GOT3 (cell line): ENCODE results near the gene ARHGAP25.

Experiments
- DNase-seq: peaks from one replicate; lab custom pipeline; 2025; ENCODE audit warnings: mixed read lengths; lab: John Stamatoyannopoulos, UW

ARHGAP25 gene

DNA sequence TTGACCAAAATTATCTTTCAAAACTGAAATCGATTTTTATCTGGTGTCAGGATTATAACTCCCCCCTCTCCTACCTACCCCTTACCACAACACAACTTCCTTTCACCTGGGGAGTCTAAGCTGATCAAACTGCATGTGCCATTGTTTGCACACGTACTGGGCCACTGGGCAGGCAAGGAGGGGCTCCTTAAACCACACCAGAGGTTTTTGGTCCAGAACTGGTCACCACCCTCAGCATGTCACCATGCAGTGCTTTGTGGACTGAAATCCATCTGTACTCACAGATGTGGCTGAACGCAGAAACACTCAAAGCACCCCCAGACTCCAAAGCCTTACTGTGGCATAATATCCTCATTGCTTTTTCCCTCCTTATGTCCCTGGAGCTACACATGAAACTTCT, 13.9 kb upstream of the ARHGAP25 start:
- no peak for DNase-seq

DNA sequence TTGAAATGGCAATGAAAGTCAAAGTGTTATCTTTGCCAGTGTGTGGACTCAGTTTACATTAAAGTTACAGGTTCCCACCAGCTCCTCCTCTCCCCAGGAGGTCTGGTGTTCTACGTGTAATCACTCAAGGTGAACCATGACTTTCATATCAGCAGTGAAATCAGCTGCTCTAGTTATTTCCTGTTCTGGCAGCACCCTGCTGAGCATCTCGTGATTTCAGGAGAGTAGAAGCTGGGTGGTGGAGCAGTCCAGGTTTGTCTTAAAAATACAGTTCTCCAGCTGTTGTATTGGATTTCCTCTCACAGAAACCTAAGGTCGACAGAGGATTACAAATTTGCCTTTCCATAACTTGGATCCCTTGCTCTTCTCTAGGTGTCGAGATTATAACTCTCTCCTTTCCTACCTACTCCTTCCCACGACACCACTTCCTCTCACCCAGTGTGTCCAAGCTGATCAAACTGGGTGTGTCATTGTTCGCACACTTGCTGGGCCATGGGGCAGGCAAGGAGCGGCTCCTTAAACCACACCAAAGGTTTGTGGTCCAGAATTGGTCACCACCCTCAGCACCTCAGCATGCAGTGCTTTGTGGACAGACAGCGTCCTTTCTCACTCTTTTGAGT, 13.0 kb upstream of the ARHGAP25 start:
- DNase-seq: no peak

DNA sequence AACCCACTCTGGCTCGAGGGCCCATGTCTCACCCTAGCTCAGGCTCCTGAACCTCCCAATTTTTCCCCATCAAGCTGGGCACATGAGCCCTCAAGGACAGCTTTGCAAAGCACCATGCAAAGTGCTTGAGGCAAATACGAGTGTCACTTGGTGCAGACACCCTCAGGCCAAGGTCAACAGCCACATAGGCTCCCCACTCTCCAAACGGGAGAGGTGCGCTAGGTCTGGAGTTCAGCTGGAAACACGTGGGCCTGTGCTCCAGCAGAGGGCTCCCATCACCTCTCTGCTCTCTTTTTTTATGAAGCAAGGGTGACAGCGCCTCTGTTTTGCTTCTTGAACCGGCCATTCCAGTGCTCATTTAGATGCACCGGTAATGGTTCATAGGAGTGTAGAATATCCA, 11.9 kb upstream of the ARHGAP25 start:
- DNase-seq: no peak

DNA sequence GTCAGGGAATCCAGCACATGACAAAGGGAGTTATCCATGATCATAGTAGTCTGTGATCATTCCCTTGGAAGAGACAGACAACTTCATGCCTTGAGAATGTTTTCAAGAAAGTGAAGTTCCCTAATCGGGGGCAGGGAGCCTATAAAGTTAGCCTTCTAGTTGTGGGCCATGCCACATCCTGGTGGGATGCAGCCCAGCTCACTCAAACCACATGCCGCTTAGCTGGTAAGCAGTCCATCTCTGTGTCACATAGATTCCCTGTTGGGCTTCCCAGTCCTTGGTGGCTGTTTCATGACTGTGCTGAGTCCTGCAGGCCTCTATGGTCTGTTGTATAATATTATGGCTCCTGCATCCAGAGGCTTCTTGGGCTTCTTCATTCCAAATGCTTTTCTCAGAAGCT, 11.4 kb upstream of the ARHGAP25 start:
- DNase-seq: no peak

DNA sequence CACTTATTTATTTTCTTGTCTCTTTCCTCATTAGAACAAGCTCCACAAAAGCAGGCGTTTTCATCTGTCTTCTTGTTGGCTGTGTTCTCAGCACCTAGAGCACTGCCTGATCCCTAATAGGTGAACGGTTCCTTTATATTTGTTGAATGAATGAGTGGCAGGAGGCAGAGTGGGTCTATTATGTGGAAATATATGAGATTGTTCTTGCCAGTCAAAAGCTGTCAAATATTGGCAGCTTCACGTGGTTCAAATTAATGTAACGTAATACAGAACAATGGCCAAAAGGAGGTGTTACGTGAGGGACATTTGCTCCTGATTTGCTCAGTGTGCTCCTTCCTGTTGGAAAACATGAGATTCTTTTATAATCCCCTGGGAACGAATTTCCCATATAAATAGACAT, 8.5 kb upstream of the ARHGAP25 start:
- no peak for DNase-seq

DNA sequence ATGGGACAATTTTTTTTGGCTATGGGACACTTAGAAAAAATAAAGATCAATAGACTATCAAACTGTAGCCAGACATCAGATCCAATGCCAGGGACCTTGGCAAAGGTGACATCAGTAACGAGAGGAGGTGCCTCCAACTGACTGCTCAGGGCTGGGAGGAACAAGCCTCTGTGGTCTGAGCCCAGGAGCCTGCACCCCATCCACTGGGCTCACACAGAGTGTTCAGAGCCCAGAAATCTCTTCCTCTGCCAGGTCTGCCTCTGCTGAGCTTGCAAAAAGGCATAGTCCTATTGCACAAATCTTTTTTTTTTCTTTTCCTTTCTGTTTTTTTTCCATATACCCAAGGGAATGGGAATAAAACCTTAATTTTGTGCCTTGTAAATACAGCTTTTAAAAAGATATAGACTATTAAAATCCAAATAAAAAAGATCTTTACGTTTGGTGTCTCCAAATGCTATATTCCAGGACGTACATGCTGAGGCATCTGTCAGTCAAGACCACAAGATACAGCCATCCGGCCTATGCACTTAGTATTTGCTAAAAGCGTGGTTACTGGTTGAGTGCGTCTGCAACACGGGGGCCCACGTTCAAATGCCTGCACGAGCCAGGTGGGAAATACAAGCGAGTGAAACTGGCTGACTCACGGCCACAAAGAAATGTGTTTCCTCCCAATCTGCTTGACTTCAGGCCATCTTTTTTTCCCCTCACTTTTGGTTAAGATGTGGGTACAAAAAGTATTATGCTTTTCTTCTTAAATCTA, 7.8 kb upstream of the ARHGAP25 start:
- no peak for DNase-seq

DNA sequence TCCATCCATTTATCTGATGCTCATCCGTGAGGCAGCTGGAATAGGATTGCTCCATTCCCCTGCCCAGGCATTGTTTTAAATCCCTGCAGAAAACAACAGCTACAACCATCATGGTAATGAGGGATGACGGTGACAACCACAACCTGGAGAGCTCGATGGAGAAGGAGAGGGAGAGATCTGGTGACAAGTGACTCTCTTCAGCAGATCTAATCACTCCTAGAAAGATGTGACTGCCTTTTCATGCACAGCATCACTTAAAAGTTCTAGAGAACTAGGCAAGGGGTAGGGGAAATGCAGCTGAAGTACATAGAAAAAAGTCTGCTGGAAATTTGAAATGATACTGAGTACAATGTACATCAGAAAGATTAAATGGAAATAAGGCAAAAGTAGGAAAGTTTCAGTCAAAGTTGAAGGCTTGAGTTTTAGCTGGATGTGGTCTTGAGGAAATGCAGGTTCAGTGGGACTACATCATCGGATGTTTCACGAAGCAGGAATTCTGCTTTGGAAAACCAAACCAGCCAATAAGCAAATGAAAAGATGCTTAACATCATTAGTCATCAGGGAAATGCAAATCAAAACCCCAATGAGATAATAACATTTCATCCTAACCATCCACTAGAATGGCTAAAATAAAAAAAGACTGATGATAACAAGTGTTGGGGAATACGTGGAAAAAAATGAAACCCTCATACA, 6.8 kb upstream of the ARHGAP25 start:
- DNase-seq: no peak

DNA sequence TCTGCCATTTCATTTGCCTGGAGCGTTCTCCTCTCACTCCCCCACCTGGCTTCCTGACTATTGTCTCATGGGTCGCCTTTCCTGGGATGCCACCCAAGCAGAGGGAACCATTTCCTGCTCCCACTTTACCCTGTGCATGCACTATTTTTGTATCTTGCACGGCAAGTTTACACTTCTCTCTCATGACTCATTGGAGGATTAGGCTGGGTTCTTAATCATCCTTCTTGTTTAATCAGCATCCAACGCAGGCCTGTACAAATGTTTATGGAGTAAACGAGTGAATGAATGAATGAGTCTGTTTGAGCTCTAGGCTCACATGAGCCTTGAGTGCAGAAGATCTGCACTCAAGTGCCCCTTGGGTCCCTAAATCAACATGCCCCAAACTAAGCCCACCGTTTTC, 3.8 kb upstream of the ARHGAP25 start:
- DNase-seq: no peak

DNA sequence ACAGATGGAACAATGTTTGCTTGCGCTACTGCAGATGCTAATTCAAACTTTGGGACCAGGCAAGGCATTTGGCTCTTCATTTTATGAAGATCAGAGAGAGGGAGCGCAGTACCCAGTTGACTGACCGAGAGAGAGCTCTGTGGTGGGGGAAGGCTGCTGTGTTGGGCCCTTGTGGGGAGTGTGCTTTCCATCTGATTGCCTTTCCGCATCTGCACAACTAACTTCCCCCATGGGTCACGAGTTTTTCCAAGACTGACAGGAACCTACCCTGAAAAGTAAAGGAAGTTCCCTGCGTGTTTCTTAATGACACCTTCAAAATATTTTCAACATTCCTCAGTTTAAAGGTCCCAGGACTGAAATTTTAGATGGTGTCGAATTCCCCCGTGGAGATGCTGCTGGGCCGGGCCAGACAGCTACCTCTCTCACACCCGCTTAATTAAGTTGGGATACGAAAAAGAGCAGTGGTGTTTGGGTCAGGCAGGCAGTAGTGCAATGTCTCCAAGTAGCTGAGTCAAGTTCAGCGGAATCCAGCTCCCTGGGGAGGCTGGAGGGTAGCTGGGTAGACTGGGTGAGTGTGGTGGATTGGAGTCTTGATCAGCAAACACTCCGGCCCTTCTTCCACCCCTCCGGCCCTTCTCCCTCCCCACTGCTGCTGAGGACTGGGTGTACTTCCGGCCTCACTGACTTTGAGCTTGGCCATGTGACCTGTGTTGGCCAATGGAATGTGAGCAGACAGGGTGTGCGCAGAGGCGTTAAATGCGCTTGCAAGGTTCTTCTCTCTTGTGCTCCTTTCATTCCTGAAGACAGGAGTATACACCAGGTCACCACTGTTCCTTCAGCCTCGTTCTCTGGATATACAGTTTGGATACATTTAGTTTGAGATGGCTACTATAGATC, 2.3 kb upstream of the ARHGAP25 start:
- no peak for DNase-seq

DNA sequence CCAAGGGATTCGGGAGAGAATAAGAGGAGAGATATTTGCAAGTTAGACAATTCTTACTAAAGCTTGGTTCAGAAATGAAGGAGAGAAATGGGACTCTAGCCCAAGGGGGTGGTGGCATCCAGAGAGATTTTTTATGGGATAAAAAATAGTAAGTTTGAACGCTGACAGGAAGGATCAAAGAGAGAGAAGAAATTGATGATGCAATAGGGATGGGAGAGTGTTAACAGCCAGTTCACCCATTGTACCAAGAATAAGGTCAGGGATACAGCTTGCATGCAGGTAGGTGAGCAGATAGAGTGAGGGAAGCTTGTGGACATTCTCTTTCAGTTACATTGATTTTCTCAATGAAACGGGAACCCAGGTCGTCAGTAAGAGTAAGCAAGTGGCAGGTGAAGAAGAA, 1.2 kb upstream of the ARHGAP25 start:
- DNase-seq: no peak

DNA sequence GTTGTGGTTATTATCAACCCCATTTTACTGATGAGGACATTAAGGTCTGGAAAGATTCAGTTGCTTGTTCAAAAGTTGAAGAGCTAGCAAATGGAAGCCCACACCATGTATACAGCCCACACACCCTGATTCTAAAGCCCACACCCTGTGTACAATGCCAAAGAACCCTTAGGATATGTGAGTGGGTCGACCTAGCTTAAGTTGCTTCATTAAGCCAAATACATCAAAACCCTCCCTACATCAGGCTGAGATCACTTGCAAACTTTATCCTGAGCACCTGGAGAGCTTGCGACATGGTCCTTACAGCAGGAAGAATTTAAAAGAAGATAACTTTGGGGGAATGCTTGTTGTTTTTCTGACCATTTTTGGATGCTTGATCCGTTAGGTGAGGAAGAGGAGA, 435 bp upstream of the ARHGAP25 start:
- DNase-seq: no peak

DNA sequence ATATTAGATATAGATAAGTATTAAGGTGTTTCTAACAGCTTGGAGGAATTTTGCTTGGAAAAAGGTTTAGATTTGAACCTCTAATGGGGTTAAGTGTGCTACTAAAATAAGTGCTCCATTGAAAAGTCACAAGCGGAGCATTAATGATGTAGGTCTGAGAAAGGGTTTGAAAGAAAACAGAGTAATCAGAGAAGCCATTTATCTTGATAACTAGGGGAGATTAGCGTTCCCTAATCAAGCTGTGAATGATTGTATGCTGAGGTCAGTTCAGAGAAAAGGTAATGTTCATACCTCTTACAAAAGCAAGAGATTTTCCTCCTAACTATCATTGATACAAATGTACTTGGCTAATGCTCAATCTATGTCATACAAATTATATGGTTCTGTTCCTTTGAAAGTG, 1.5 kb downstream of the ARHGAP25 start:
- DNase-seq: no peak

DNA sequence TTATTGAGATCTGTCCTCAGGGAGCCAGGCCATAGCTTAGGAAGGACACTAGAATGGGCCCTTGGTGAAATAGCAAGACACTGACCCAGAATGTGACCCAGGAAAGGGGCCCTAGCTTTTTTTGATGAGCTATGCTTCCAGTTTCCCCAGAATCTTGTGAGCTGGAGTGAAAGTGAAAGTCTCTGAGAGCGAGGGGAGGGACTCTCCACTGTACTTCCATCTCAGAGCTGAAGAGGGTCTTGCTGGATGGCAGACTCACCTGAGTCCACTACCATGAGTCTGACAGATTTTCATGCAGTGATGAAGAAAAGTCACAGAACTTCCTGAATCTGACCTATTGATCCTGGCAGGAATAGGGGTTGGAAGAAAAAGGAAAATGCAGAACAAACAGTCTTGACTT, 3.1 kb downstream of the ARHGAP25 start:
- no peak for DNase-seq

DNA sequence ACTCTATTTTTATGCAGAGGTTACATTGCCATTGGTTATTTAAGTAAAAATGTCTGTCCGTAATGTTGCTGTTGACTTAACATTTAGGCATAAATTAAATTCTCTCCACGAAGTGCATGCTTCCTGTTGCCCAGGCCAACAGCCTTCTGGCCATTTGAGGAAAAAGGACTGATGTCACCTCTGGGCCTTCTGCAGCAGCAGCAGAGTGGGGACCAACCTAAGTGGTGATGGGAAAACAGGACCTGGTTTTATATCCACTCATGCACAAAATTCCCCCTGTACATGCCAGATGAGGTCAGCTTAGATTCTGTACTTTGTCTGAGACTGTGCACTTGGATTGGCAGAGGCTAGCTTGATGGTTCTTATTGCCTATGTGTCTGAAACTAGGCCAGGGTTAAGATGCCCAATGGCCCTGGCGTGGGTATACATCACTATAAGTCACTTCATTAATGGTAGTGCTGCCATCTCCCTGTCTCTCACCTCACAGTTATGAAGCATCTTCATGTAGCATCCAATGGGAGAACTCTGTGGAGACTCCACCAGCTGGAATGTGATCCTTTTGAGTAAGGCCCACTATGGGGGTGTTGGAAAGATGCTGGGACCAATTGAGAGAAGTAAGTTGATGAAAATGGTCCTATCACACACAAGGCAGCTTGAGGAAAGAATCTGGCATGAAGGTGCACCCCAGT, 4.4 kb downstream of the ARHGAP25 start:
- DNase-seq: no peak

DNA sequence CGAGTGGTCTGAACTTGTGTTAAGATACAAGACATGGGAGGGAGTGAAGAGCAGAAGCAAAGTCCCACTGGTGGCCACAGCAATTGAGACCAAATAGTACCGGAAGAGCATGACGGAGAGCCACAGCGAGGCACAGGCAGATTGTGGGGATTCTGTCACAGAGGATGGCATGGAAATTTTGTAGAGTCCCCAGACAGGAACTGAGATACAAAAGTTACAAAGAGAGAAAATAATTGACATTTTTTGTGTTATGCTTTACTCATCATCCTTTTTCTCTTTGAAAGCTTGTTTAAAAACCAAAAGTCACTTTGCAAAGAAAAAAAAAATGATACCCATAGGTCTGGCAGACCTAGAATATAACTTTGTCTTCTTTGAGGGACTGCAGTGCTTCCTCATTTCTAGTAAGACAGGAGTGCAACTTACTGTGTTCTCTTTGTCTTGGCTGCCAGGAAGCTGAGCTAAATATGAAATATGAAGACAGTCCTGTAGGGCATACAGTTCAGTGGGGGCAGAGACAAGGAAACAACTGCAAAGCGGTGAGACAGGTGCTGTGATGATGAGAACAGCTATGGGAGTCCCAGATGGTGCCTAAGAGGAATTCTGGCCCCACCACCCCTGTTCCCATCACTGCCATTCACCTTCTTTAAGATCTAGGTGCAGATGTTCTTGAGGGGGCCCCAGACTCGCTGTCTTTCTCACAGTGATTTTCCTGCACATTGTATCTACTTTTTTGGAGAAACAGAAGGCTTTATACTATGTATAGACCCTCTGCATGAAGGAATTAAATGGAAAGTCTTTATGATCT, 5.2 kb downstream of the ARHGAP25 start:
- DNase-seq: no peak

DNA sequence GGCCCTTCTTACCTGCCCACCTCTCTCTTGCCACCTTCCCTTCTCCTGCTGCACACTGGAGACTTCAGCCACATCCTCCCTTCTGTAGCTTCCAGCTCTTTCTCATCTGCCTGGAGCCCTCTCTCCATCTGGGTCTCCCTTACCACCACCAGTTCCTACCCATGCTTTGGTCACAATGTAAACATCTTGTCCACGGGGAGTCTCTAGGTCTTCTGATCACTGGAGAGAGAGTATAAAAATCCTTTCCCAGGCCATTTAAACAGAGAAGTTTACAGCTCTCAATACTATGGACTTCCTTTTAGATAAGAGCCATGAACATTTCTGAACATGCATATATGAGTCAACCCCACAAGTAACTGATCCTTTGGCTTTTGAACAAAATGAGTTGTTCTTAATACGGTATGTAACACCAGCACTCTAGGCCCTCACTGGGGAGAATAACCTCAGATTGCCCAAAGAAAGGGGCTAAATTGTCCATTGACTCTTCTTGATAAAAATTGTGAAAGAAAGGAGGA, 5.8 kb downstream of the ARHGAP25 start:
- no peak for DNase-seq

DNA sequence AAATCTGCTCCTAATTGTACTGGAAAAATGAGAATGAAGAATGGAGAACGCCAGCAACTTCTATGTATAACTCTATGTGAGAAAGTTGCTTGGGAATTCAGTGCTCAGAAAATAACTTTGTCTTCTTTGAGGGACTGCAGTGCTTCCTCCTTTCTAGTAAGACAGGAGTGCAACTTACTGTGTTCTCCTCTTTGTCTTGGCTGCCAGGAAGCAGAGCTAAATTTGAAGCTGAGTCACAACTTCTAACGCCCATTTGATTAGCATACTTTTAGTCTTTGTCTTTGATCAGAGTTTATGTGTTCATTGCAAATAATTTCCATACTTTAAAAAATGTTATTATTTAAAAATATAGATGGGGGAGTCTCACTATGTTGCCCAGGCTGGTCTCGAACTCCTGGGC, 6.6 kb downstream of the ARHGAP25 start:
- no peak for DNase-seq

DNA sequence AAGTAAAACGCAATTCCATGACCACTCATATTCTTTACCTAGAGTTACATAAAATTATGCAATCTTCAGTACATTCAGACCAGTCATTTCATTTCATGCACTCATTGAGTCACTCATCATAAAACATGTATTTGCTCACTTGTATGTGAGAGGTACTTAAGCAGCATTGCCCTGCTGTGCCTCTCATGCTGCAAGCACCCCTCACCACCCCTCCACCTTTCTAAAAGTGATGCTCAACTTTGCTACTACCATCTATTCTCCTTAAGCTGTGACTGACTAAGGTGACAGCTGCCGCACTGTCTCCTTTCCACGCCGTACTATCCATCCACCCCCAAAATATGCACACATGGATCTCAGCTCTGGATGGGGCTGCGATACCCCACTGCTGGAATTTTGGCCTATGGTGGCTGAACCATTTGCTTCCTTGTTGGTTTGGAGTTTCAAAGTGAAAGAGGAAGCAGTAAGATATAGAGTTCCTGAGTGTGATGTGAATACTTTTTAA, 7.2 kb downstream of the ARHGAP25 start:
- DNase-seq: no peak

DNA sequence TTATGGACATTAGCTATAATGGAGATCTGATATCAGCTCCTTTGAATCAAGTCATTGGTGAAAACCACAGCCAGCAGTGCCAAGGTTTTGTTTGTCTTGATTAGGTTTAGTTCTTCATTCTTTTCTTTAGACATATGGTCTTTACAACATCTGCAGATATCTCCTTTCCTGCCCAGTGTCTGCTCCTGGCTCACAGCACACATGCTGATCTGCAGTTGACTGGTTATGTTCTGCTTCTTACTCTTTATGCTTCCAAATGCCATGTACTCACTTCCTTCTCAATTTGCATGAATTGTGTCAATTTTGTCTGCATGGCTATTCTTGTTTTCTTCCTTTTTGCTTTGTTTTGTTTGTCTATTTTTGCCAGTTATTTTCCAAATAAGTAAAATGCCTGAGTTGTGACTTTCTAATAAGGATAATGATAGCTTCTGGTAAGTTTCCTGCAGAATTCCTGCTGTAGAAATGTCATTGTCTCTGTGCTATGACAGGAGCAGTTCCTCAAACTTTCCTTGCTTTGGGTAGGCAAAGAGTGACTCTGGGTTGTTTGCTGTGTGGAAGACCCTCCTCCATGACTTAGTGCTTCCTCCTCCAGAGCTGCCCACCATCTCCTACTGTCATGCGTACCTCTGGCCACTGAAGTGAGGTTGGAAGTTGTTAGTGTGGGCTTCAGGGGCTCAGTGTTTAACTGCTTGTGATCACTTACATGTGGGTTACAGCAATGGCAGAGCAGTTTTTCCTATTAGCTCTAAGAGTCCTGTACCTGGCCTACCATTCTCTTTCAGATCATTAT, 8.2 kb downstream of the ARHGAP25 start:
- DNase-seq: no peak

DNA sequence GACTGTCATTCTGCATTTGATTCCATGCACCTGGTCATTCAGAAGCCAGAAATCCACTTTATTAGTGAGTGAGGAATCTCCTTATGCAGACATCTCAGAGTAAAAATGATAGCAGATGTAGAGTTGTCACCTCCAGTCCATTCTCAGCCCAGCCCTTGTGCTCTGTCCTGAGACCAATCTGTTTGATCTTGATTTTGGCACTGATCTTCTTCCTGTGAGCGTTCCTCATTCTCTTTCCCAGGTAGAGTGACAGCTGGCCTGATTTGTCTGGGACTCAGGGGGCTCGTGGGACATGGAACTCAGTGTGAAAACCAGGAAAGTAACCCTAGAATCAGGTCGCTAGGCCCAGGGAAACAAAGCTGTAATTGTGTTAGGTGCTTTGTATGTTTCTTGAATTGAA, 8.9 kb downstream of the ARHGAP25 start:
- DNase-seq: no peak
